Bronchial epithelial cell (primary cell): ENCODE results near the gene PHLDA3. TPM values are rescaled to one million over a fixed set of nuclear protein-coding genes. Genes with fewer than 3 reads are reported as not detected.

Experiments
- DNase-seq: peaks from one replicate; pipeline ENCODE4 v3.0.0-alpha.2; 2010; ENCODE audit warnings: low read depth
- FAIRE-seq: peaks from 2 replicates; lab custom pipeline; 2011; peaks lifted over from hg19 to GRCh38; lab: Jason Lieb, UNC
- H3K27me3 ChIP-seq: 2 replicates; pipeline ENCODE4 v1.5.1; 2011; ENCODE audit warnings: low read length; ENCODE audit not compliant: control insufficient read depth, insufficient read depth
- H3K36me3 ChIP-seq: 2 replicates; pipeline ENCODE4 v1.5.1; 2011; ENCODE audit warnings: low read length; ENCODE audit not compliant: control insufficient read depth, insufficient read depth
- H3K4me3 ChIP-seq: 2 replicates; pipeline ENCODE4 v1.5.1; 2011; ENCODE audit warnings: mild to moderate bottlenecking, low read depth, low read length, control low read depth
- total RNA-seq: library from RNA; depleted of rRNA; stranded (reverse); fragments of >200 nt; gene quantifications from 2 replicates; pipeline ENCODE4 v1.2.1, GENCODE V29; 2014
- TF ChIP-seq, protein P1 (sequence below): IDR thresholded peaks from 2 replicates; pipeline ENCODE4 v1.5.1; 2011; ENCODE audit warnings: mild to moderate bottlenecking, moderate library complexity, low read length, control low read depth, inconsistent platforms; ENCODE audit not compliant: insufficient read depth, severe bottlenecking

The PHLDA3 gene
- total RNA-seq, 1 donor from 2014 or later = 118 TPM

DNA sequence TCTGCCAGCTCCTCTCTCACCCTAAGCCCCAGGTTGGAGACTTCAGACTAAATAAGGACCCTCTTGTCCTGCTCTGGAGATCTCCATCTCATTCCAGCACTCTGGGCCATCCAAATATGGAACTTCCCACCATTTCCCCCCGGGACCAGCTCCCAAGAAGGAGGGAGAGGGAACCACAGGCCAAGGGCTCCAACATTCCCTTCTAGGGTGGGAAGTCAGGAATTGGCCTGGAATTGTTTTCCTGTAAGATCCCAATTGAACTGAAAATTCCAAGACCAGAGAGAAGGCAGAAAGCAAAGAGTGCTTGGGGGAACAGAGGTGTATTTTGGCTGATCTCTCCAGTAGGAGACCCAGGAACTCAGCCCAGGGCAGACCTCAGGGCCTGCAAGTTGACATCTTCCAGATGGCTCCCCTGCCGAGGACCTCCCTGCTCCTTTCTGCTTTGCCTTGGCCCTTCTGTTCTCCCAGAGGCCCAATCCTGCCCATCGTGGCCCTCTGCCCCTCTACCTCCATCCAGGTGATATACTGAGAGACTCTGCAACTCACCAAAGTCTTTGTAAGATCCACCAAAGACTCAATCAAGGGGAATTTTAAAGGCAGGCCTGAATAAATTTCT, 23.0 kb upstream of the PHLDA3 start:
- TF ChIP-seq, protein P1, sequence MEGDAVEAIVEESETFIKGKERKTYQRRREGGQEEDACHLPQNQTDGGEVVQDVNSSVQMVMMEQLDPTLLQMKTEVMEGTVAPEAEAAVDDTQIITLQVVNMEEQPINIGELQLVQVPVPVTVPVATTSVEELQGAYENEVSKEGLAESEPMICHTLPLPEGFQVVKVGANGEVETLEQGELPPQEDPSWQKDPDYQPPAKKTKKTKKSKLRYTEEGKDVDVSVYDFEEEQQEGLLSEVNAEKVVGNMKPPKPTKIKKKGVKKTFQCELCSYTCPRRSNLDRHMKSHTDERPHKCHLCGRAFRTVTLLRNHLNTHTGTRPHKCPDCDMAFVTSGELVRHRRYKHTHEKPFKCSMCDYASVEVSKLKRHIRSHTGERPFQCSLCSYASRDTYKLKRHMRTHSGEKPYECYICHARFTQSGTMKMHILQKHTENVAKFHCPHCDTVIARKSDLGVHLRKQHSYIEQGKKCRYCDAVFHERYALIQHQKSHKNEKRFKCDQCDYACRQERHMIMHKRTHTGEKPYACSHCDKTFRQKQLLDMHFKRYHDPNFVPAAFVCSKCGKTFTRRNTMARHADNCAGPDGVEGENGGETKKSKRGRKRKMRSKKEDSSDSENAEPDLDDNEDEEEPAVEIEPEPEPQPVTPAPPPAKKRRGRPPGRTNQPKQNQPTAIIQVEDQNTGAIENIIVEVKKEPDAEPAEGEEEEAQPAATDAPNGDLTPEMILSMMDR = no peak
- DNase-seq = no peak
- no peaks in the 10 kb centered on the region for H3K27me3 ChIP-seq
- peaks cover 21% of the 10 kb centered on the region for H3K36me3 ChIP-seq
- FAIRE-seq = no peak
- H3K4me3 ChIP-seq = no peak overlapping the region

DNA sequence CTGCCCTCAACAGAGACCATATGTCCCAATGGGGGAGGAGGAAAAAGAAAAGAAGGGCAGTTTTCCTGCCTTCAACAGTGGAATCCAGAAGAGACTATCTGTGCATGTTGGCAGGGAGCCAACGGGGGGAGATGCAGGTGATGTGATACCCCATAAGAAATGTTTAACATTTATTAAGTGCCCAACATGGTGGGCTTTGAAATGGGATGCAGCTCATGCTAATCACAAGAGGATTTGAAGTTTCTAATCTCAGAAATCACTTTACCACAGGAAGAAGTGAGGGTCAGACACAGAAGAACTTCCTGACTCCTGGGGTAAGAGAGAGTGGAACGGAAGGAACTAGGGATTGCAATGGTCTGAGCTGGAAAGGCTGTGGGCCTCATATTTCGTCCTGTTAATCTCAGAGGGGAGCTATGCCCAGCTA, 21.7 kb upstream of the PHLDA3 start:
- Histone ChIP-seq H3K36me3 (peaks cover 26% of the 10 kb centered on the region), H3K27me3 (no peaks in the 10 kb centered on the region), H3K4me3 (no peak overlapping the region)
- no peak for FAIRE-seq
- TF ChIP-seq, protein P1 = no peak
- no peak for DNase-seq

DNA sequence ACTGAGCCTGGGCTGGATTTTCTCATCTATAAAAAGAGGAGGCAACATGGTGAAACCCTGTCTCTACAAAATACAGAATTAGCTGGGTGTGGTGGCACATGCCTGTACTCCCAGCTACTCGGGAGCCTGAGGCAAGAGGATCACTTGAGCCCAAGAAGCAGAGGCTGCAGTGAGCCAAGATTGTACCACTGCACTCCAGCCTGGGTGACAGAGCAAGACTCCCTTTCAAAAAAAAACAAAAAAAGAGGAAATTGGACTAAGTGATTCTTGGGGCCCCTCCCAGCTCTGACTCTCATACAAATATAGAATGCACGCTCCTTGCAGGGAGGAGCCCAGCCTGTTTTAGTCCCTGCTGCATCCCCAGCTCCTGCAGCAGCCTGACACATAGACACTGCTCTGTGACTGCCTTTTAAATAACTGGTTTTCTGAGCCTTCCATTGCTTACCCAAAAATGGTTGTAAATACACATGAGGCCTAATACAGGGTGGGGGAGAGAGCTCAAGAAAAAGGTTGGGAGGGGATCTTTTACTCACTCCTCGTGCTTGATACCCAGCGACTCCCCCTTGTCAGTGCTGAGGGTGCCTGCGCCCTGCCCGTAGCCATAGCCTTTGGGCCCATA, 20.8 kb upstream of the PHLDA3 start:
- FAIRE-seq = no peak
- Histone ChIP-seq H3K36me3 (peaks cover 32% of the 10 kb centered on the region), H3K27me3 (no peaks in the 10 kb centered on the region), H3K4me3 (no peak overlapping the region)
- DNase-seq = no peak
- TF ChIP-seq, protein P1 = no peak

DNA sequence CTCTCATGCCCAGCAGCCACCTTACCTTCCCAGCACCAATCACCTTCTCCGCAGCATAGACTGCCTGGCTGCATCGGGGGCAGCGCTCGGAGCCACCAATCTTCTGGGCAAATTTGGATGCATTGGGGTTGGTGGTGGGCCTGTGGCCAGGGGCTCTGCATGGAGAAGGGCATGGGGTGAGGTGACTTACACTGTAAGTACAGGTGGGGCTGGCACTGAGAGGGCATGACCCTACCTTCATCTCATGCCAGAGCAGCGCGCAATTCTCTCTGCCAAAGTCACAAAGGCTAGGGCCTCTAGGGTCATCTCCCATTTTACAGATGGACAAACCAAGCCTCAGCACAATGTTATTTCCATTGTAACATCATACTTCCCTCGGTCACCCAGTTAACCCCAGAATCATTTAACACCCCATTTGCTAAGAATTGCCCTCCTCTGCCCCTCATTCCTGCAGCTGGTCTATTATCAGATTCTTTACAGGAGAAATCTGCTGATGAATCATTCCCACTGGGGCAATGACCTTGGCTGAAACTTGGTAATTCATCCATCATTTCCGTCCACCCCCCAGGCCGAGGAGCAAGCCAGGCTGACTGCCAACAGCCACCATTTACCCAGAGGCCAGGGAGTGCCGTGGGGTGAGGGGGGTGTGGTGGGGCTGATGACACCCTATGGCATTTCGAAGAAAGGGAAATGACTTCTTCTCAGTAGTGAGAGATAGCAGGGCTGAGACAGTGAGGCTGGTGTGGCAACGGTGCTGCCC, 20.0 kb upstream of the PHLDA3 start:
- FAIRE-seq (no peak), DNase-seq (peak; percentile 79)
- Histone ChIP-seq H3K36me3 (peaks cover 28% of the 10 kb centered on the region), H3K27me3 (no peaks in the 10 kb centered on the region), H3K4me3 (no peak overlapping the region)
- TF ChIP-seq, protein P1 = no peak

DNA sequence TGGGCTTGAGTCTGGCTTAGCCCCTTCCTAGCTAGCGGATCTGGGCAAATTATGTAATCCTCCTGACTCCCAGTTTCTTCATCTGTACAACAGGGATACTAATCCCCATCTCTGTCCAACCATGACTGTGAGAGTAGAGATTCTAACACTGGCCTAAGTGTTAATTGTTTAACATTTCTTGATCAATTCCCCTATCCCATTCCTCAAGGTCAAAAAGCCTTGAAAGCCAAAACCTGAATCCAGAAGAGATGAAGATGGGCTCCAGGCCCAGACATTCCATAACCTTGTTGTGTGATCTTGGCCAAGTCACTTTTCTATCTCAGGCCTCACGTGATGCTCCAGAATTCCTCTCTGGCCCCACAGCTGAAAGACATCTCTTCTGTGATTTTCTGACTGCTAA, 18.8 kb upstream of the PHLDA3 start:
- TF ChIP-seq, protein P1 = no peak
- no peak for FAIRE-seq
- peaks cover 22% of the 10 kb centered on the region for H3K36me3 ChIP-seq
- H3K27me3 ChIP-seq = no peaks in the 10 kb centered on the region
- no peak overlapping the region for H3K4me3 ChIP-seq
- no peak for DNase-seq
